Prostate gland (tissue), 2 donors: Measurements from ENCODE around the gene CNNM1. TPM values are rescaled to one million over a fixed set of nuclear protein-coding genes. Genes with fewer than 3 reads are reported as not detected.

ENCODE experiments used
- DNase-seq: peaks from one replicate; pipeline ENCODE4 v3.0.0-alpha.2; 2019; ENCODE audit warnings: low spot score
- H3K27ac ChIP-seq, 2 donors: fragments of 200-600 bp; sonication (generic); 2 replicates each; pipeline ENCODE4 v1.5.1; 2017 to 2019
- H3K27me3 ChIP-seq: fragments of 200-600 bp; sonication (generic); replicated peaks from 2 replicates; pipeline ENCODE4 v1.5.1; 2019; ENCODE audit not compliant: insufficient read depth
- H3K36me3 ChIP-seq, 2 donors: fragments of 200-600 bp; sonication (generic); 1 replicate in 1 of 2; 2 replicates in 1 of 2; pipeline versions ENCODE4 v1.5.1 to v1.8.1; 2017 to 2019
- H3K4me1 ChIP-seq: fragments of 200-600 bp; sonication (generic); replicated peaks from 2 replicates; pipeline ENCODE4 v1.5.1; 2019
- H3K4me3 ChIP-seq, 2 donors: fragments of 200-600 bp; sonication (generic); 2 replicates each; pipeline ENCODE4 v1.5.1; 2017 to 2019
- H3K9me3 ChIP-seq: fragments of 200-600 bp; sonication (generic); 2 replicates; pipeline ENCODE4 v1.5.1; 2017
- POLR2A ChIP-seq: fragments of 450-650 bp; IDR thresholded peaks from one replicate; pipeline ENCODE4 v1.6.1; 2016; ENCODE audit warnings: antibody characterized with exemption, mild to moderate bottlenecking
- POLR2AphosphoS5 ChIP-seq: sonication (generic); formaldehyde crosslinking; IDR thresholded peaks from one replicate; pipeline ENCODE4 v1.6.1; 2017; ENCODE audit warnings: antibody characterized with exemption
- WGBS: methylation state at CpG from one replicate; pipeline ENCODE4 v1.1.5; 2018; 5-methylcytosine and 5-hydroxymethylcytosine counted together
- intact Hi-C: fragments of 100-400 bp; cut with DNase I; formaldehyde crosslinking; loops from one replicate; pipeline ENCODE4 v1.14.2; 2022
- total RNA-seq, 2 donors: library from RNA; depleted of rRNA; stranded (reverse); fragments of >200 nt; gene quantifications; one replicate each; pipeline ENCODE4 v1.1.0, GENCODE V29; 2016
- TF ChIP-seq, protein P1 (sequence below), 4 experiments: fragments of 200-600 bp in 2 of 4; fragments of 450-650 bp in 2 of 4; sonication (generic) in 2 of 4; IDR thresholded peaks; 1 replicate in 3 of 4; 2 replicates in 1 of 4; pipeline ENCODE4 v1.5.1; 2016 to 2019; ENCODE audit warnings: antibody characterized with exemption in 4 of 4, mild to moderate bottlenecking in 2 of 4, moderate library complexity in 2 of 4

Gene CNNM1
- total RNA-seq, 2 donors from 2014 or later, result 4.2 to 36.1 TPM

DNA sequence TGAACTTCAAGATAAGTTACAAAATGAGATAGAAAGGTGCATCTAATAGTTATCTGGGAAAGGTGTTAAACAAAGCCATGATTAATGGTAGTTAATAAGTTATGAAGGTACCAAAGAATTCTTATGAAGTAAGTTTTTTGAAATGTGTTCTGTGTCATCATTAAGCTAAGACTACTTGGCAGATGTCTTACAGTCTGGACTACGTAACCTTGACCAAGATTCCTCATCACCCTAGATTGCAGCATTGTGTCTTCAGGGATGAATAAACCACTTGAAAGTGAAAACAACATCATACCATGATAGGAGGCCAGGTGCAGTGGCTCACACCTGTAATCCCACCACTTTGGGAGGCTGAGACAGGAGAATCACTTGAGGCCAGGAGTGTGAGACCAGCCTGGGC lies 53.0 kb downstream of the CNNM1 start:
- Histone ChIP-seq H3K27ac (no peak overlapping the region), H3K9me3 (no peaks in the 10 kb centered on the region), H3K4me1 (no peaks in the 10 kb centered on the region), H3K27me3 (no peaks in the 10 kb centered on the region), H3K4me3 (no peak overlapping the region), H3K36me3 (no peaks in the 10 kb centered on the region)
- TF ChIP-seq POLR2A (no peak), POLR2AphosphoS5 (no peak)
- TF ChIP-seq, protein P1, sequence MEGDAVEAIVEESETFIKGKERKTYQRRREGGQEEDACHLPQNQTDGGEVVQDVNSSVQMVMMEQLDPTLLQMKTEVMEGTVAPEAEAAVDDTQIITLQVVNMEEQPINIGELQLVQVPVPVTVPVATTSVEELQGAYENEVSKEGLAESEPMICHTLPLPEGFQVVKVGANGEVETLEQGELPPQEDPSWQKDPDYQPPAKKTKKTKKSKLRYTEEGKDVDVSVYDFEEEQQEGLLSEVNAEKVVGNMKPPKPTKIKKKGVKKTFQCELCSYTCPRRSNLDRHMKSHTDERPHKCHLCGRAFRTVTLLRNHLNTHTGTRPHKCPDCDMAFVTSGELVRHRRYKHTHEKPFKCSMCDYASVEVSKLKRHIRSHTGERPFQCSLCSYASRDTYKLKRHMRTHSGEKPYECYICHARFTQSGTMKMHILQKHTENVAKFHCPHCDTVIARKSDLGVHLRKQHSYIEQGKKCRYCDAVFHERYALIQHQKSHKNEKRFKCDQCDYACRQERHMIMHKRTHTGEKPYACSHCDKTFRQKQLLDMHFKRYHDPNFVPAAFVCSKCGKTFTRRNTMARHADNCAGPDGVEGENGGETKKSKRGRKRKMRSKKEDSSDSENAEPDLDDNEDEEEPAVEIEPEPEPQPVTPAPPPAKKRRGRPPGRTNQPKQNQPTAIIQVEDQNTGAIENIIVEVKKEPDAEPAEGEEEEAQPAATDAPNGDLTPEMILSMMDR (IDR thresholded peaks at IDR 0.05), result no peak
- DNase-seq, result no peak
- intact Hi-C loops, result no loop called here
- WGBS, result 100% methylated on average over 1 of the region's 1 CpG

DNA sequence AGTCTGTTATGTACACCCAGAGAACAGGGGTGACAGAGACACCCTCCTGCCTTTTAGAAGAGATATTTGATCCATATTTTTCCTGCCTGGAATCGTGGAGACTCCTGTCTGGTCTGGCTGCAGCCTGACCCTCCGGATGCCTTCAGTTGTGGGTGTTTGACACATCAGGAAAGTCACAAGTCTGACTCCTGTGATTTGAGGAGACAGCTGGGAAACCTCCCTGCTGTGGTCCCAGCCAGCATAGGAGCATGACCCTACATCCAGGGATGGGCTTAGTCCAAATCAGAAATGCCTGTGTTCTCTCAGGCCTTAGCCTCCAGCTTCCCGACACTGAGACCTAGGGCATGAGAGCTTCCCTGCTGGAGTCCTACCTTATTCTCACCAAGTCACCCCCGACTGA lies 57.9 kb downstream of the CNNM1 start:
- TF ChIP-seq POLR2A (no peak), POLR2AphosphoS5 (no peak)
- TF ChIP-seq, protein P1 (IDR thresholded peaks at IDR 0.05), result no peak
- Histone ChIP-seq H3K4me1 (no peaks in the 10 kb centered on the region), H3K36me3 (no peaks in the 10 kb centered on the region), H3K27ac (no peak overlapping the region), H3K9me3 (no peaks in the 10 kb centered on the region), H3K4me3 (no peak overlapping the region), H3K27me3 (no peaks in the 10 kb centered on the region)
- 79% methylated on average over 4 of the region's 4 CpGs for WGBS
- DNase-seq, result no peak
- intact Hi-C loops, result no loop called here

DNA sequence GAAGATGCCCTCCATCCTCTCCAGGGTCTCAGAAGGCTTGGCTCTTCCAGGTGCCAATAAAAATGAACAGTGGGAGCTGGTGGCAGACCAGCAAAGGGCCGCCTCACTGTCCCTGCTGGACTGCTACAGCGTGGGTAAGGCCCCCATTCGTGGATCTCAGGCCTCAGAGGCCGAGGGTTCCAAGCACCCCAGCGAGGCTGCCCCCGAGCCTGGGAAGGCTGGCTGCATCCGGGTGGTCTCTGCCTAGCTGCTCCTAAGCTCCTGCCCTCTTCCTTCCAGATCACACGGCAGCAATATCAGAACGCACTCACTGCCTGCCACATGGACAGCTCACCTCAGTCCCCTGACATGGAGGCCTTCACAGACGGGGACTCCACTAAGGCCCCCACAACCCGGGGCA lies 58.4 kb downstream of the CNNM1 start:
- Histone ChIP-seq H3K4me1 (no peaks in the 10 kb centered on the region), H3K27me3 (no peaks in the 10 kb centered on the region), H3K36me3 (no peaks in the 10 kb centered on the region), H3K9me3 (no peaks in the 10 kb centered on the region), H3K27ac (no peak overlapping the region), H3K4me3 (no peak overlapping the region)
- TF ChIP-seq, protein P1 (IDR thresholded peaks at IDR 0.05), result no peak
- no peak for TF ChIP-seq POLR2A
- TF ChIP-seq POLR2AphosphoS5, result no peak
- no peak for DNase-seq
- intact Hi-C loops, result no loop called here
- WGBS, result 90% methylated on average over 11 of the region's 11 CpGs

DNA sequence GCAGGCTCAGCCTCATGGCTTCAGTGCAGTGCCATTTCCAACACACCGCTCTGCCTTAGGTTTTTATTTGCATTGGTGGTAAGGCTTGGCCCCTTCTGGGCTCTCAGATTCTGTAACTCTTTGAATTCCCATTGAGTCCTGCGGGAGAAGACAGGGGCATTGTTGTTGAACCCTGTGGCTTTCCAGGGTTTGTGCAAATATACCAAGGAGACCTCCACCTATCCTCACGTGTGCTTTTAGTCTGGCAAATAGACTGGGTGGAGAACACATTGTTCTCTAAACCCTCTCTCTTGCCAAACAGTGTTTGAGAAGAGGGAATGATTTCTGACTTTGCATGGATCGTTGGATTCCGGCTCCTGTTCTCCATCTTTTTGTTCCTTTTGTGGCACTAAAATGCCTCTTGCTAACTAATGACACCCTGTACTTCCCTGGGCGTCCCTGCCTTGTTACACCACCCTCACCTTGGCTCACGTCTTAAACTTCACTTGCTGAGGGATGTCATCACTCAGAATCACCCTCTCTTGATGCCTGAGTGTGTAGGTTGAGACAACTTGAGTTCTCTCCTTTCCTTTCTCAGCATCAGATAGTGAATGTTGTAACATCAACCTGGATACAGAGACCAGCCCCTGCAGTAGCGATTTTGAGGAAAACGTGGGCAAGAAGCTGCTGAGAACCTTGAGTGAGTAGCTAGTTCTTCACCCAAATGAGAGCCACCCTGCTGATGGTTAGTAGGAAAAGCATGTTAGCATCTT lies 60.7 kb downstream of the CNNM1 start:
- DNase-seq, result no peak
- Histone ChIP-seq H3K27ac (no peak overlapping the region), H3K27me3 (no peaks in the 10 kb centered on the region), H3K9me3 (no peaks in the 10 kb centered on the region), H3K4me3 (no peak overlapping the region), H3K36me3 (no peaks in the 10 kb centered on the region), H3K4me1 (no peaks in the 10 kb centered on the region)
- intact Hi-C loops, result no loop called here
- WGBS, result 61% methylated on average over 9 of the region's 9 CpGs
- TF ChIP-seq POLR2AphosphoS5 (no peak), POLR2A (no peak)
- TF ChIP-seq, protein P1 (IDR thresholded peaks at IDR 0.05), result no peak

DNA sequence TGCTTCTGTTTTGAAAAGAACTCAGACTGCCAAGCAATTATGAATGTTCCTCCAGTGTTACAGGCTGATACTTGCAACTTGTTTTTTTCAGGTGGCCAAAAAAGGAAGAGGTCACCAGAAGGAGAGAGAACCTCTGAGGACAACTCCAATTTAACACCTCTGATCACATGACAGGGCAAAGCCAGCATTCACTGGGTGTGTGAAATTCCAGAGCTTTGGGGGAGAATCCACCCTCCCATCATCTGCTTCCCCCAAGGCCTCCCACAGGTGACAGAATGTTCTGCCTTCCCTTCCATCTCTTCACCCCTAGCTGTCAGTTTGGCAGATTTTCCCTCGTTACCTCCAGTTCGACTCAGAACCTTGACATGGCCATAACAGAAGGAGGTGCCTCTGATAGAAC lies 62.2 kb downstream of the CNNM1 start:
- TF ChIP-seq POLR2AphosphoS5, result no peak
- TF ChIP-seq, protein P1 (IDR thresholded peaks at IDR 0.05), result no peak
- no peak for TF ChIP-seq POLR2A
- no peaks in the 10 kb centered on the region for H3K36me3 ChIP-seq
- H3K4me1 ChIP-seq, result no peaks in the 10 kb centered on the region
- H3K27me3 ChIP-seq, result no peaks in the 10 kb centered on the region
- H3K4me3 ChIP-seq, result no peak overlapping the region
- DNase-seq, result no peak
- no peak overlapping the region for H3K27ac ChIP-seq
- intact Hi-C loops, result no loop called here
- 74% methylated on average over 2 of the region's 2 CpGs for WGBS
- no peaks in the 10 kb centered on the region for H3K9me3 ChIP-seq
